DMS53 (cell line): ENCODE data around the gene MGST3.
"Not testable (repeated sequence)": the region's sequence is repeated elsewhere in the genome, so short reads cannot be mapped to it uniquely, and the experiment has no call there.

Experiments used
- DNase-seq: peaks from one replicate; lab custom pipeline; 2025; lab: John Stamatoyannopoulos, UW

MGST3 gene

GRCh38 chr1:165658766-165659580 is 27.9 kb downstream of the MGST3 start:
- DNase-seq: peak; percentile 4

GRCh38 chr1:165659581-165659895 is 28.5 kb downstream of the MGST3 start:
- no peak for DNase-seq

- DNase-seq: no peak
Measured at GRCh38 chr1:165661703-165662102, 30.7 kb downstream of the MGST3 start.

GRCh38 chr1:165662186-165662585 is 31.2 kb downstream of the MGST3 start:
- DNase-seq: no peak

- no peak for DNase-seq
Measured at GRCh38 chr1:165666152-165666825, 35.3 kb downstream of the MGST3 start.

DNA sequence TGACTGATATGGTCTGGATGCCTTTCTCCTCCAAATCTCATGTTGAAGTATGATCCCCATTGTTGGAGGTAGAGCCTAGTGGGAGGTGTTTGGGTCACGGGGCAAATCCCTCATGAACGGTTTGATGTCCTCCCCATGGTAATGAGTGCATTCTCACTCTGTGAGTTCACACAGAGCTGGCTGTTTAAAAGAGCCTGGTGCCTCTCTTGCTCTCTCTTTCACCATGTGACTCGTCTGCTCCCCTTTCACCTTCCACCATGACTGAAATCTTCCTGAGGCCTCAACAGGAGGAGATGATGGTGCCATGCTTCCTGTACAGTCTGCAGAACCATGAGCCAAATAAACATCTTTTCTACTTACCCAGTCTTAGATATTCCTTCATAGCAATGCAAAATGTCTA is 37.1 kb downstream of the MGST3 start:
- DNase-seq: no peak

DNA sequence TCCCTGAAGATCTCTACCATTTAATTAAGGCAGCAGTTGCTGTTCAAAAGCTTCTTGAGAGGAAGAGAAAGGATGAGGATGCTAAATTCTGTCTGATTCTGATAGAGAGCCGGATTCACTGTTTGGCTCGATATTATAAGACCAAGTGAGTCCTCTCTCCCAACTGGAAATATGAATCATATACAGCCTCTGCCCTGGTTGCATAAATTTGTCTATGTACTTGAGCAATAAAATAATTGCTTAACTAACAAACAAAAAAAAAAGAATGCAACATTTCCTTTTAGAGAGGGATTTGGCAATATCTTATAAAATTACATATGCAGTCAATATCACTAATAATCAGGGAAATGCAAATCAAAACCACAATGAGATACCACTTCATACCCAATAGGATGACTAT is 40.5 kb downstream of the MGST3 start:
- no peak for DNase-seq

DNA sequence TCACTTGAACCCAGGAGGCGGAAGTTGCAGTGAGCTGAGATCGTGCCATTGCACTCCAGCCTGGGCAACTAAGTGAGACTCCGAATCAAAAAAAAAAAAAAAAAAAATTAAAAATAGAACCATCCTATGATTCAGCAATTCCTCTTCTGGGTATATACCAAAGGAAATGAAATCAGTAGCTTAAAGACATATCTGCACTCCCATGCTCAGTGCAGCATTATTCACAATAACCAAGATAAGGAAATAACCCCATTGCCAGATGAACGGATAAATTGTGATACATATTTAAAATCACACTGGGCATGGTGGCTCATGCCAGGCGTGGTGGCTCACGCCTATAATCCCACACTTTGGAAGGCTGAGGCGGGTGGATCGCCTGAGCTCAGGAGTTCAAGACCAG is 43.6 kb downstream of the MGST3 start:
- DNase-seq: no peak

- DNase-seq: peak; percentile 18
Measured at GRCh38 chr1:165675794-165676193, 44.8 kb downstream of the MGST3 start.

- DNase-seq: no peak
Measured at GRCh38 chr1:165678509-165678908, 47.5 kb downstream of the MGST3 start.

DNA sequence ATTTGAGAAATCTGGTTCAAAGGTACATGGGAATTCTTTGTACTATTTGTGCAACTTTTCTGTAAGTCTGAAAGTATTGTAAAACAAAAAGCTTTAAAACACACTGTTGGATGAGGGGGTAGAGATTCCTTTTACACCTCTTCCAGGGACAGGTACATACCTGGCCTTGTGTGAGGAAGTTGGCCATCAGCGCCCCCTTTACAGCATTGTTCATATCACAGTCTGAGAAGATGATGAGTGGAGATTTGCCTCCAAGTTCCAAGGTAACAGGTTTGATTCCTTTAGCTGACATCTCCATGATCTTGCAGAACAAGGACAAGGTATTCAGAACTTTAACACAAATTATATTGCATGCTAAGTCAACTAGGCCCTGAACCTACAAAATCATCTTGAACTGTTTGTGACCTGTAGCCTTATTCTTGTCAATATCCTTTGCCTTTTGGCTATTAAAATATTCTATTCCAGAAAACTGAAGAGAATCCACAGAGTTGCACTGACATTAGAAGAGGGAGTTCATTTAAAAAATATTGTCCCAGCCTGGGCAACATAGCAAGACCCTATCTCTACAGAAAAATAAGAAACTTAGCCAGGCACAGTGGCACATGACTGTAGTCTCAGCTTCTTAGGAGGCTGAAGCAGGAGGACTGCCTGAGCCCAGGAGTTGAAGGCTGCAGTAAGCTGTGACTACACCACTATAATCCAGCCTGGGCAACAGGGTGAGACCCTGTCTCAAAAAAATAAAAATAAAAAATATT is 48.4 kb downstream of the MGST3 start:
- DNase-seq: peak; percentile 10

DNA sequence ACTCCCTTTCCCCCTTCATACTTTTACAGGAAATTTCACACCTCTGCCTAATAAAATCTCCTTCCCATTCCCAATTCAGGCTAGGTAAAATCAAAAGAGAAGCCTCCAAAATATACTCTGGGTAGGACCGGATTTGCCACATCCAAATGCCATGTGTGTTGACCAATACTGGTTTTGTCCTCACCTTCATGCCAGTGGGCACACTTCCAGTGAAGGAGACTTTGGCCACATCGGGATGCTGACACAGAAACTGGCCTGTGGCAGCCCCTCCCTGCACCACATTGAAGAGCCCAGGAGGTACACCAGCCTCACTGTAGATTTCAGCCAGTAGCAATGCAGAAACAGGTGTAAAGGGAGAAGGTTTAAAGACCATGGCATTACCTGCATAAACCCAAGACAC is 49.3 kb downstream of the MGST3 start:
- DNase-seq: no peak

DNA sequence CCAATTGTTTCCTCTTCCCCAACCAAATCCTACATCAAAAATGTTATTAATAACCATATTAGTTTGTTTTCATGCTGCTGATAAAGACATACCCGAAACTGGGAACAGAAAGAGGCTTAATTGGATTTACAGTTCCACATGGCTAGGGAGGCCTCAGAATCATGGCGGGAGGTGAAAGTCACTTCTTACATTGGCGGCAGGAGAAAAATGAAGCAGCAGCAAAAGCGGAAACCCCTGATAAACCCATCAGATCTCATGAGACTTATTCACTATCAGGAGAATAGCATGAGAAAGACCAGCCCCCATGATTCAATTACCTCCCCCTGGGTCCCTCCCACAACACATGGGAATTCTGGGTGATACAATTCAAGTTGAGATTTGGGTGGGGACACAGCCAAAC is 49.7 kb downstream of the MGST3 start:
- DNase-seq: not testable (repeated sequence)

DNA sequence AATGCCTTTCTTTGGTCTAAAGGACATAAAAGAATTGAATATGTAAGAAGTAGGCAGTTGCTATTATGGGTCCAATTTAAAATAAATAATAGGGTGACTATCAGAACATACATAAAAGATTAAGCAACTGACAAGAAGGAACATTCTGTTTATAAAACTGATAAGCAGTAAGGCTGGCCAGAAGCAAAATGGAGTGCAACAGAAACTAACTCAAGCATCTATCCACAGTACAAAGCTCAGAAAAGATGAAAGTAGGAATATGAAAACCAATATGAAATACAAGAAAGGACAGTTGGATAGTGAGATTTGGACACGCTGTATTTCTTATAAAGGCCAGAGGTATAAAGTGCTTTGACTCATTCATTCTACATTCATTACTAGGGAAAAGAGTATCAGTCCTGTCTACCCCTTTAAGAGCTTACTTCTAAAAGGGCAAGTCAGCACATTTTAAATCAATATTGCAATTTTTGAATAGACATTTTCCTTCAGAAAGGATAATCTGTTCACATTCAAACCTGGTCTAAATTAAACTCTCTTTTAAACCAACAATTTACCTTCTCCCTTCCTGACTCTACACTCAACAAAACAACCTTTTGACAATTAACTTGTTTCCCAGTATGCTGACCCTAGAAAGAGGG is 52.9 kb downstream of the MGST3 start:
- DNase-seq: no peak

DNA sequence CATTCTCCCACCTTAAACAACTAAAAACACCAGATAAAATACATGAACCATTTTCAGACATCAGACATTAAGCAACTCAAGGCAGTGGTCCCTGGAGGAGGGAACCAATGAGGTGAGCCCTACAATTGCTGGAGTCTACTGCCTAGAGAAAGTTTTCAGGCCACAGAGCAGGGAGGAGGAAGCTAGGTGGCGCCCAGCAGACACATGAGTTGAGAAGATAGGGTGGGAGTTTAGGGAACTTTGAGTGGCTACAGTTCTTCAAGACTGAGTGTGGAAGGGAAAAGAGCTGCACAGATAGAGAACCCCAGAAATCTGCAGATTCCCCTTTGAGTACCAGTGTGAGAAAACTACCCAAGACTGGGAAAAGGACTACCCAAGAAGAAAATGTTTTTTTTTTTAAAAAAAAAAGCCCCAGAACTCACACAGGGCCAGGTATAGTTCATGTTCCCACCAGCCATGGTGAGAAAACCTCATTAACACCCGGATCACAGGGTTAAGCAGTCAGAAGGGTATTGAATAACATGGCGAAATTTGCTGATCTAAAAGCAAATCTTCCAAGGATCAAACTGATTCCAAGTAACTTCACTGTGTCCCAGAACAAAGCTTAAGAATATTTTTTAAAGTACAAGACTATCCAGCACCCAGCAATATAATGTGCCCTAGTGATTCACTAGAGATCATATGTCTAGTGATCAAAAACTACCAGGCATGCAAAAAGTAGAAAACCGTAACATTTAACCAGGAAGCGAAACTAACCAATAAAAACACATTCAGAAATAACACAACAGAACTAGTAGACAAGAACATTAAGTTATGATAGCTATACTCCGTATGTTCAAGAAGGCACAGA is 55.3 kb downstream of the MGST3 start:
- DNase-seq: no peak

GRCh38 chr1:165686971-165687433 is 56.0 kb downstream of the MGST3 start:
- no peak for DNase-seq

DNA sequence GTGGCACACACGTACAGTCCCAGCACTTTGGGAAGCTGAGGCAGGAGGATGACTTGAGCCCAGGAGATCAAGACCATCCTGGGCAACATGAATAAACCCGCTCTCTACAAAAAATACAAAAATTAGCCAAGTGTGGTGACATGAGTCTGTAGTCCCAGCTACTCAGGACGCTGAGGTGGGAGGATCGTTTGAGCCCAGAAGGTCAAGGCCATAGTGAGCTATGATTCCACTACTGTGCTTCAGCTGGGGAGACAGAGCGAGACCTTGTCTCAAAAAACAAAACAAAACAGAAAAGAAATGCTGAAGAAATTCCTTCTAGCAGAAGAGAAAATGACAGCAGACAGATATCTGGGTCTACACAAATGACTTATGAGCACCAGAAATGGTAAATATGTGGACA is 57.0 kb downstream of the MGST3 start:
- DNase-seq: no peak

DNA sequence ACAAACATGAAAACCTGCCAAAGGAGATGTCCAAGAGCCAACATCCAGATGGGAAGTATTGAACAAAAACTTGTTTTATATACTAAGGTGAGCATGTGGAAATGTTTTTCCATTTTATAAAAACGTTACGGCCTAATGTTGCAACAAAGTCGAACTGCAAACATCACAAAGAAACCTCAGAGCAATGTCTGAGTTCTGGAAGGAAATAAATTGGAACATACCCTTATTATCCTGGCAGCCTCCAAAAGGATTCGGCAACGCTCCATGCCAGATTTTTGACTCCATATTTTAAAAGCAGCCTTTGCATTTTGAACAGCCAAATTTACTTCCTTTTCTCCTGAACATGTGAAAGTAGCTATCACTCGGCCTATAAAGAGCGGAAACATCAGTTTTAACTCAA is 64.0 kb downstream of the MGST3 start:
- no peak for DNase-seq

DNA sequence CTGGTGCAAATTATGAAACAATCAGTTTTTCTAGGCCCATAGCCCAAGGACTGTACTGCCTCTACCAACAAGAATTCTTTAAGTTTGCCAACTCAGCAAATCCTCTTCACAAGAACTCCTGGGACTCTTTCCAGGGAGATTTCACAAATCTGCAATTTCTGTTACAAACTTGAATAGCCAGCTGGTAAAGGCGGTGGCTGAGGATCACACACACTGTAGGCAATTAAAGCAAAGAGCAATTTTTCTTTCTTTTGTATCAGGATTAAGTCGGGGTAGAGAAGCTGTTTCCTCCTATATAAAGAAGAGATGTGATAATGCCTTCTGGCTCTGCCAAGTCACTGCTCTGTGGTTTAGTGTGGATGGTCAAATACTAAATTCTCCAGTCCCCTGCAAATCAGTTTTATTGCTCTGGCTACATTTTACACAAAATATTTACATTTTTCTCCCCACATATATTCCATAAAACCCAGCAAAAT is 65.6 kb downstream of the MGST3 start:
- no peak for DNase-seq

DNA sequence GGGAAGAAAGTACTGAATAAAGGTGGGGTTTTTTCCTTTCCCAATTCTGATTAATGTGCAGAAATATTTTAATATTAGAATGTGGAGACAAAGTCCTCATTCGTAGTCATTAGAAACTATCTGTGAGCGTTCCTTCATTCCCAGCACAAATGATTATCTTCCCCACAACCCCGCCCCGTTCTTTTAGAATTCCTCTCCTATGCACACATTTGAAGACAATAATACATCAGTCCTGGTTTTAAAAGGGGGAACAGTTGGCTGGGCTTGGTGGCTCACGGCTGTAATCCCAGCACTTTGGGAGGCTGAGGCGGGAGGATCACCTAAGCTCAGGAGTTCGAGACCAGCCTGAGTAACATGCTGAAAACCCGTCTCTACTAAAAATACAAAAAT is 66.5 kb downstream of the MGST3 start:
- peak; percentile 39 for DNase-seq
